ENCODE measurements around the gene SLC16A3.
"Not testable (repeated sequence)": the region's sequence is repeated elsewhere in the genome, so short reads cannot be mapped to it uniquely, and the experiment has no call there.

SLC16A3 gene

DNA sequence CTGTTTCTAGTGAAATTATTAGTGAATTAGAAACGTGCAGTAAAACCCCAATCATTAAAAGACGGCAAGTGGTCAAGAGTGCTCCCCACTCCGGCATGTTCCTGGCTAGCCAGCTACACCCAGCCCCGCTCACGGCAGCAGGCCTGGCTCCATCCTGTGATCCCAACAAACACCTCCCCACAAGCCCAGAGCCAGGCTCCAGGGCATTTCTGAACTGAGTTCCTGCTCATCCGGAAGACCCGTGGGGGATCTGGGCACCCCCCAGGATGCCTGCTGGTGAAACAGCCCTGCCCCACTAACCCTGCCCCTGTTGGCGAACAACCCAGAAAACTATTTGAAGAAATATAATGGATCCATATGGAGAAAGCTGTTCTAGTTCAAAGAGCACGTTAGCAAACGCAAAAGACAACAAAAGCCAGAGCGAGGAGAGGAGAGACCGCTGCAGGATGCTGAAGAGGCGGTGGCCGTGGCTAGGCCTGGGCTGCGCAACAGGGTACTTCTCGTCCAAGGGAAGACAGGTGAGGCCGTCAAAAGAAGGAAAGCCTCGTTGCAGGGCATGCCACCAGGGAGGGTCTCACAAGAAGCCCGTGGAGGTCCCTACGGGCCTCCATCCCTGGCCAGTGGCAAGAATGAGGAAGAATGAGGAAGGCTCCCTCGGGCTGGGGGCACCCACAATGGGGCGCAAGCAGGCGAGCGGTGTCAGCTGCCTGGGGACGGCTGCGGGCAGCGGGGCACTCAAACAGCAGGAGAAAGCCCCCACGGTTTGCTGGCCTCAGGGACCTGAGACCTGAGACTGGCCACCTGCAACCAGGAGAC lies 19.2 kb downstream of the SLC16A3 start:
- no peak for DNase-seq

DNA sequence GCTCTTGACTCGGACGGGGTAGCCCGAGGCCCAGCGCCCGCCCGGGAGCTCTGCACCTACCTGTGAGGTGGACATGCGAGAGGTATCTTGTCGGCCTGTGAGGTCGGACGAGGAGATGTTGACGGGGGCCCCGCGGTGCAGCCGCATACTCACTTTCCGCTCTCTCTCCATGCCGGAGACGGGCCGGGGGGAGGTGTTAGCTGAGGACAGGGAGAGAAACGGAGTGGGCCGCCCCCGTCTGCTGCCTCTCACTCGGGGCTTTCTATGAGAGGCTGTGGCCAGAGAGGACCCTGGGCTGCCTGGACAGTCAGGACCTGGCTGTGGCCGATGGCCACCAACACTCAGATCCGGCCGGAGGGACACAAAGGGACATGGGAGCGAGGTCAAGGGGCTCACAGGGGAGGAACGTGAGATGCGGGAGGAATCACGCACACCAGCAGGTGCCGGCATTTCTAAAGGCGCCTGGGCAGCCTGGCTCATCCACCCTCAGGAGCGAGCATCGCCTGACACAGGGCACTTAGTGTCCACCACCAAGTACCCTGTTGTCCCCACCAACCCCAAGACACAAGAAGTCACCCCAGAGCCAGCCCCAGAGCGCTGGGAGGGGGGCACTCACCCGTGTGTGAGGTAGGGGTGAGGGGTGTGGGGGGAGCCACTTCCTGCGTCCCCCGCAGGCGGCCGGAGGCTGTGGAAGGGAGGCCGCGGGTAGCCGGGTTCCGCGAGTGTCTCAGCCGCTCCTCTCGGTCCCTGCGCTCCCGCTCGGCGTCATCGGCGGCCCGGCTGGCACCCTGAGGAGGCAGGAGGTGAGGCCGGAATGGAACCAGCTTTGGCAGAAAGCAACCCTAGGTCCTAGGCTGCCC lies 20.2 kb downstream of the SLC16A3 start:
- no peak for DNase-seq

DNA sequence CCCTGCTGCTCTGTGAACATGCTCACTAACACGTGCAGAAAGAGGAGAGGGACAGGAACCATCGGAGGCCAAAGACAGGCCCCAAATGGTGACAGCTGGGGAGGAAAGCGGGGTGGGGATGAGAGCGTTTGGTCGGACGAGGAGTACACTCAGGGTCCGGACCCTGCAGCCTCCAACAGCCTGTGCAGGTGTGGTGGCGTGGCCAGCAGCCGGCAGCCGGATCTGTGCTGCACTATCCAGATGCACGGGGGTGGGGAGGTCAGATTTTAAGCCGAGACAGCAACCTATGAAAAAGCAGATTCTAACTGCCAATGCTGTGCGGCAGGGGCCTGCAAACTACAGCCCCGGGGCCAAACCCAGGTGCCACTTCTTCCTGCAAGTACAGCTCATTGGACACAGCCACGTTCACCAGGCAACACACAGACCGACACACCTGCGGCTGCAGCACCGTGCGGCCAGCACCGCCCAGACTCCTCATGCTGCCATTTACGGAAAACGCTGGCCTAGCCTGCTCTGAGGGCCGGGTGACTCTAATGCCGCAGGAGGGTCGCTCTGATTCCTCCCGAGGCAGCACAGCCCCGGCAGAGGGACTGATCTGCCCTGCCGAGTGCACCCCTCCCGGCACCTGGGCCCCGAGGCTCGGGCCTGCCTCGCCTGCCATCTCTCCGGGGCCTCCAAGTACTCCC lies 21.2 kb downstream of the SLC16A3 start:
- DNase-seq = no peak

DNA sequence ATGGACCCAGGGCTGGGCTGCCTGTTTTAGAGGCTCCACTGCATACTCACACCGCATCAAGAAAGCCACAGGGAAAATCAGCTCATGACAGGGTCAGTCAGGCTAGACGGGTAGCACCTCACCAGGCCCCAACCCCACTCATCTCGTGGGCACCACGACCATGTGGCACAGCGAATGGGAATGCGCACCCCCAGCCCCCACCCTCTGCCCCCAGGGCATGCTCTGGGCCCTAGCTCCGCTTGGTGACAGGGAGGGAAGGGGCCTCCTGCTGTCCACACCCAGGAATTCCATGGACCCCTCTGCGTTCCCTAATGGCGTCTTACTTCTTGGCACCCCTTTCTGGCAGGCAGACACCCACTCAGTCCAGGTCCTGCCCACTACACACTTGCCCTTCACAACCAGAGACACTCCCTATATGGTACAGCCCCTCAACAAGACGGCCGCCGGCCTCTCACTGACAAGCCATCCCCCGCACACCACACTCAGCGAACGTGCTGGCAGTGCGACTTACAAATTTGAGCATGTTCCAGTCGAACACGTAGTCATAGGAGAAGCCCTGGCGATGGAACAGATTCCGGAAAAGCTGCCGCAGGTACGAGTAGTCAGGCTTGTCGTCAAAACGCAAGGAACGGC lies 22.1 kb downstream of the SLC16A3 start:
- DNase-seq = no peak

DNA sequence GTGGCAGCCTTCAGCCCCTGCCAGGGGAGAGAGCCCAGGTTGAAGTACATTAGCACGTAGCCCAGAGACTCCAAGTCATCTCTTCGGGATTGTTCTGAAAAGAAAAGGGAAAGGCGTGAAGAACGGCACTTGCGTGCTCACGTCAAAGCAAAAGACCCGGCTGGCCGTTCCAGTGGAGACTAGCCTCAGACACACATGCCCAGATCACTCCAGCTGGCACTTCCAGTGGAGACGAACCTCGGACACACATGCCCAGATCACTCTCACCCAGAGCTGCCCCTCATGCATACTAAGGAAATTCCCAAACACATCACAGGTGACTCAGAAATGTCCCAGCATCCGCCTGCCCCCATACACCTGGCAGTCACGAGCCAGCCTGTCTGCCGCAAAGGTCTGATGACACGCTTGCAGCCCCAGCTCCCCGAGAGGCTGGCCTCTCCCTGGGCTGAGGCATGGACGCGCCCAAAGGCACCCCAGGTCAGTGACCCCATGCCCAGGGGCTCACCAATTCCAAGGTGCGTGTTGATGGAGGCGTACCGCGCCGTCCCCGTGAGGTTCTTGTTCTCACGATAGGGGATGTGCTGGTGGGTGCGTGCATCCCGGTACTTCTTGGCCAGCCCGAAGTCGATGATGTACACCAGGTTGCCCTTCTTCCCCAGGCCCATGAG lies 23.8 kb downstream of the SLC16A3 start:
- DNase-seq = no peak

DNA sequence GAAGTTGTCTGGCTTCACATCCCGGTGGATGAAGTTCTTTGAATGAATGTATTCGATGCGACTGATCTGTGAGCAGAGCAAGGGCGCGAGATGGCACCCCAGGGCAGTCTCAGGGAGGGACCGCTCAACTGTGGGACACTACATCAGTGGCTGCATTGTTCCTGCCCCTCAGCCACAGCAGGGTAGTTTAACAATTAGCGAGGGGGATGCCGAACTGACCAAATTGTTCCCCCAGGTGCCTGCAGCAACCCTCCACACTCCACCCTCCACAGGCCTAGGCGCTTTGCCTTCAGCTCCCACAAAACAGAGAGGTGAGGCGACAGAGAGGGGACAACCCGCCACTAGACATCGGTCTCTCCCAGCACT lies 24.3 kb downstream of the SLC16A3 start:
- no peak for DNase-seq

DNA sequence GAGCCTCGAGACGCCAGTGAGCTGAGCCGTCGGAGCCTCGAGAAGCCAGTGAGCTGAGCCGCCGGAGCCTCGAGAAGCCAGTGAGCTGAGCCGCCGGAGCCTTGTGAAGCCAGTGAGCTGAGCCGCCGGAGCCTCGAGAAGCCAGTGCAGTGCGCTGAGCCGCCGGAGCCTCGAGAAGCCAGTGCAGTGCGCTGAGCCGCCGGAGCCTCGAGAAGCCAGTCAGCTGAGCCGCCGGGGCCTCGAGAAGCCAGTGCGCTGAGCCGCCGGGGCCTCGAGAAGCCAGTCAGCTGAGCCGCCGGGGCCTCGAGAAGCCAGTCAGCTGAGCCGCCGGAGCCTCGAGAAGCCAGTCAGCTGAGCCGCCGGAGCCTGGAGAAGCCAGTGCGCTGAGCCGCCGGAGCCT lies 25.3 kb downstream of the SLC16A3 start:
- DNase-seq = not testable (repeated sequence)

DNA sequence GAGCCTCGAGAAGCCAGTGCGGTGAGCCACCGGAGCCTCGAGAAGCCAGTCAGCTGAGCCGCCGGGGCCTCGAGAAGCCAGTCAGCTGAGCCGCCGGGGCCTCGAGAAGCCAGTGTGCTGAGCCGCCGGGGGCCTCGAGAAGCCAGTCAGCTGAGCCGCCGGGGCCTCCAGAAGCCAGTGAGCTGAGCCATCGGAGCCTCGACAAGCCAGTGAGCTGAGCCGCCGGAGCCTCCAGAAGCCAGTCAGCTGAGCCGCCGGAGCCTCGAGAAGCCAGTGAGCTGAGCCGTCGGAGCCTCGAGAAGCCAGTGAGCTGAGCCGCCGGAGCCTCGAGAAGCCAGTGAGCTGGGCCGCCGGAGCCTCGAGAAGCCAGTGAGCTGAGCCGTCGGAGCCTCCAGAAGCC lies 25.9 kb downstream of the SLC16A3 start:
- not testable (repeated sequence) for DNase-seq

DNA sequence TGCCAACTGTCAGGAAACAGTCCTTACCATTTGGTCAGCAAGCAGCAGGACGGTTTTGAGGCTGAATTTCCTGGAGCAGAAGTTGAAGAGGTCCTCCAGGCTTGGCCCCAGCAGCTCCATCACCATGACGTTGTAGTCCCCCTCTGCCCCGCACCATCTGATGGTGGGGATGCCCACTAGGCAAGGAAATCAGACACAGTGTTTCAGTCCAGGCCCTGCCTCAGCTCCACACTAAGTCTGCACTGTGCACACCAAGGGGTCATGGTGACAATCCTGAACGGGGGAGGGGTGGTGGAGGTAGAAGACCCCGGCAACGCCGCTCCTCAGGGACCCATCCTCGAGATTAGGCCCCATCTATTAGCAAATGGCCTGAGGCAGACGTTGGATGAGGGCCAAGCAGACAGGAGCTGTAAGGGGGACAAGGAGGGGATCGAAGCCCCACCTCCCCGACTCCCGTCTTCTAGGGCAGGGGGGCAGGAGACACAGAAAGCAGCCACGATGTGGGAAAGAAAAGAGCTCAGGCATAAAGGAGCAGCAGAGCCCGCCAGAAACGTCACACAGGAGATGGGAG lies 26.6 kb downstream of the SLC16A3 start:
- DNase-seq = no peak

DNA sequence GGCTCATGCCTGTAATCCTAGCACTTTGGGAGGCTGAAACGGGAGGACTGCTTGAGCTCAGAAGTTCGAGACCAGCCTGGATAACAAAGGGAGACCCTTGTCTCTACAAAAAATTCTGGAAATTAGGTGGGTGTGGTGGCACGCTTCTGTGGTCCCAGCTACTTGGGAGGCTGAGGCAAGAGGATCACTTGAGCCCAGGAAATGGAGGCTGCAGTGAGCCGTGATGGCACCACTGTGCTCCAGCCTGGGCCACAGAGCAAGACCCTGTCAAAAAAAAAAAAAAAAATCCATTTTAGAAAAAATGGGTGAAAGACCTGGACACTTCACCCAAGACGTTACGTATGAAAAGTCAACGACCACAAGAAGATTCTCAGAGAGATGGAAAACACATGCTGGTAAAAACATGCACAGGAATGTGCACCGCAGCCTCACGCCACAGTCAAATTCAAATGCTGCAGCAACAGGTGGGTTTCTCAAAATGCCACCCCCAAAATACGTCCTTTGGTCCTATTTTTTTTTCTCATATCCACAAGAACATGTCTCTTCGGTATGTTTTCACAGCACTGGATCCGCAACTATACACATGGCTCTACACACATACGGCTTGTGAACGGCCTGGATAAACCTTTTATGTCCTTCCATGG lies 27.5 kb downstream of the SLC16A3 start:
- no peak for DNase-seq

DNA sequence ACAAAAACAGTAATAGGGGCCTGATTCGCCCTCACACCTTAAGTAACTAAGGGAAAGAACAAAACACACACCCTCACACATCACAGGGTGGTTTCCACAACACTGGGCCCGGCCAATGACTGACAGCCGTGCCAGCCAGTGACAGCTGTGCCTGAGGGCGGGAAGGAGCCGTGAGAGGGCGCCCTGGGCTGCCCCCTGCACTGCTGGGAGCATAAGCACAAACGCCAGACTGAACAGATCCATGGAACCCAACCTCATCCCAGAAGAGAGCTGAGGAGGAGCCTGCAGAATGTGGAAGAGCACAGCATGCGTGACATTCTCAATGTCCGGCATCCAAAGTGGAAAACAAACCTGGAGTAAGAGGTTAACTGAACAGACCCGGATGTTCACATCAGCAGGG lies 28.6 kb downstream of the SLC16A3 start:
- DNase-seq = no peak

DNA sequence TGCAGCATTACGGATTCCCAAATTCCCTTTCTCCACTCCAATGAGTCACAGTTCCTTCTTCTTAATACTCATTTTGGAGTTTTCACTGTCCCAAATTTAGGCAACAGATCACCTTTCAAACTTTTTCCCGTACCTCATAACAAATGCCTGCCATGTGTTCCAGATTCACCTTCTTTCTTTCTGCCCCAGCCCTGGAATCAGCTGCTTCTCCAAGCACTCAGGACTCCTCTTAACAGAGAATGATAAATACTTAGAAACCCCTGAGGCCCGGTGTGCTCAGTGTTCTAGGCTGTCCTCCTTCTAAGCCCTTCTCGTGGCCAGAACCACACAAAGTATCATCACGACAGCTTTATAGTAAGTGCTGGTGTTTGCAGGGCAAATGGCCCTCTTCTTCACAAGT lies 29.7 kb downstream of the SLC16A3 start:
- DNase-seq = no peak

DNA sequence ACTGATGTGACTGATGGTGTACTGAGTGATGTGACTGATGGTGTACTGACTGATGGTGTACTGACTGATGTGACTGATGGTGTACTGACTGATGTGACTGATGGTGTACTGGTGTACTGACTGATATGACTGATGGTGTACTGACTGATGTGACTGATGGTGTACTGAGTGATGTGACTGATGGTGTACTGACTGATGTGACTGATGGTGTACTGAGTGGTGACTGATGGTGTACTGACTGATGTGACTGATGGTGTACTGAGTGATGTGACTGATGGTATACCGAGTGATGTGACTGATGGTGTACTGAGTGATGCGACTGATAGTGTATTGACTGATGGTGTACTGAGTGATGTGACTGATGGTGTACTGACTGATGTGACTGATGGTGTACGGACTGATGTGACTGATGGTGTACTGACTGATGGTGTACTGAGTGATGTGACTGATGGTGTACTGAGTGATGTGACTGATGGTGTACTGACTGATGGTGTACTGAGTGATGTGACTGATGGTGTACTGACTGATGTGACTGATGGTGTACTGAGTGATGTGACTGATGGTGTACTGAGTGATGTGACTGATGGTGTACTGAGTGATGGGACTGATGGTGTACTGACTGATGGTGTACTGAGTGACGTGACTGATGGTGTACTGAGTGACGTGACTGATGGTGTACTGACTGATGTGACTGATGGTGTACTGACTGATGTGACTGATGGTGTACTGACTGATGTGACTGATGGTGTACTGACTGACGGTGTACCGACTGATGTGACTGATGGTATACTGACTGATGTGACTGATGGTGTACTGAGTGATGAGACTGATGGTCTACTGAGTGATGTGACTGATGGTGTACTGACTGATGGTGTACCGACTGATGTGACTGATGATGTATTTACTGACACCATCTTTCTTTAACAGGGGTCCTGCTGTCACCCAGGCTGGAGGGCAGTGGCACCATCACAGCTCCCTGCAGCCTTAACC lies 31.4 kb downstream of the SLC16A3 start:
- DNase-seq = not testable (repeated sequence)

DNA sequence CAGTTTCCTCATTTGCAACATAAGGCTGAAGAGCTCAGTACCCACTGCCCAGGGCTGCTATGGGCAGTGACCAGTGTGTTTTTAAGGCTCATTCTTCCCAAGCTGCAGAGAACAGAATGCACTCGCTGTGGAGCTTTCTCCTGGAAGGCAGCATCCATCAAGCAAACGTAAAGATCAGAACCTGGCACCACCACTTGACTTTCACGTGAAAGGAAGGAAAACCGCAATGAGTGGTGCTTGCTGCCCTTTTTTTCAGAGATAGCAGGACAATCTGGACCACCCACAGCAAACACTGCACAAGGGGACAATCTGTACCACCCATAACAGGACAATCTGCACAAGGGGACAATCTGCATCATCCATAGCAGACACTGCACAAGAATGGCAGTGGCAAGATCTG lies 33.5 kb downstream of the SLC16A3 start:
- DNase-seq = no peak

DNA sequence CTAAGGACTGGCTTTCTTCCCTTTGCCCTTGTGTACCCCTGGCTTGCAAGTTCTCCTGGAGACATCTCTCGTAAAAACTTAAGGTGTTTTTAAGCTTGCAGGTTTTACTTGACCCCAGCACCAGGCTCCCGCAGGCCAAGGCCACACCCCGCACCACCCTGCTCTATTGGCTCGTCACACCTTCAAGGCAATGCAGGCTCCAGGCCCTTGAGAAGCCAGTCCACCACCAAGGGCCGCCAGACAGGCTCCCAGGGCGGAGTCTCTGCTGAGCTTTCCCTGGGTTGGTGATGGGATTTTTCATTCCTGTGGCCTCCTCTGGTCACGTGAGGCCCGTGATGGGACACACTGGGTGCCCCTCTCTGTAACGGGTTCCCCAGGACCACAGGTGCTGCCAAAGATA lies 34.8 kb downstream of the SLC16A3 start:
- no peak for DNase-seq

DNA sequence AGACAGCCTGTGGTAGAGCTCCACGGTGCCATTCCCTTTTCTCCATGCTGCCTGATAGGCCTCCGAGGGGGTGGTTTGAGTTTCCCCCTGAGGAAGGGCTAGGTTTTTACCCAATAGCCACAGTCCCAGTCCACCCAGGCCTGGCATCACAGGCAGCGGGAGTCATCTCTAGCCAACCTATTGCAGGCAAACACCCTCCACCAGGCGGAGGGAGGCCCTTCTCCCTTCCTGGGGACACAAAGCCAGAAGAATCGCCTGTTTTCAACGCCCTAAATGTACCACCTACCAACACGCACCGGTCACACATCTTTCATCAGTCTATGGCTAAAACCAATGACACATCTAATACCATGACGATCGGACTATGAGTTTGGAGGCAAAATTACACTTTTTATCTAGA lies 37.3 kb downstream of the SLC16A3 start:
- no peak for DNase-seq

DNA sequence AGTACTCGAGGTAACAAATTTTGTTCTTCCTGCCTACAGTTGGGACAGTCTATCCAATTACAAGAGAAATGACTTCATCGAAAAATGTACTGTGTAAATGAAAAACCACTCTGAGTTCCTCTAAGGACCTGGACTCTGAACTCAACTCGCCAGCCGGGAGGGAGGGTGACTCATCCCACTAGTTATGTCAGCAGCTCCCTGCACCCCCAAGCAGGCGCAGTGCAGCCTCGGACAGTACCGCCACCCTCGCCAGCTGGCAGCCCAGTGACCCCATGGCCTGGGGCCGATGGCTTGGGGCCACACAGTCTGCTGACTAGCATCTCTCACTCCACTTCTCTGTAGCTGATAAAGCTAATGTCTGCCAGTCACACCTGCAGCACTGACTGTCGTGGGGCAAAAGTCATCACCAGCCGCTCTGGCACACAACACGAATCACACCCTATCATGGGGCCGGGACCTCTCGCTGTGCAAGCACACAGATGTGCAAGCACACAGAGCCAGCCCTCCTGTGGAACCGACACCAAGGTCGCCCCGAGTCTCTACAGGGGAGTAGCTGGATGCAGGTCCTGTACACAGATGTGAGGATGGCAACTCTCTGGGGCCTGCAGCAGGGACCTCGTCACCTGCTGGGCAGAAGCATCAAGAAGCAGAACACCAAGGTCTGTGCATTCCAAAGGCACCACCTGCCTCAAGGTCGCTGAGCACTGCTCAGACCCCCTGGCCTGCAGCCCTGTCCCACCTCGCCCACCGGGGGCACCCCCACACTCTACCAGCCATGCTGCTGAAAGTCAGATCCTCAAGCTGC lies 38.9 kb downstream of the SLC16A3 start:
- DNase-seq = no peak

DNA sequence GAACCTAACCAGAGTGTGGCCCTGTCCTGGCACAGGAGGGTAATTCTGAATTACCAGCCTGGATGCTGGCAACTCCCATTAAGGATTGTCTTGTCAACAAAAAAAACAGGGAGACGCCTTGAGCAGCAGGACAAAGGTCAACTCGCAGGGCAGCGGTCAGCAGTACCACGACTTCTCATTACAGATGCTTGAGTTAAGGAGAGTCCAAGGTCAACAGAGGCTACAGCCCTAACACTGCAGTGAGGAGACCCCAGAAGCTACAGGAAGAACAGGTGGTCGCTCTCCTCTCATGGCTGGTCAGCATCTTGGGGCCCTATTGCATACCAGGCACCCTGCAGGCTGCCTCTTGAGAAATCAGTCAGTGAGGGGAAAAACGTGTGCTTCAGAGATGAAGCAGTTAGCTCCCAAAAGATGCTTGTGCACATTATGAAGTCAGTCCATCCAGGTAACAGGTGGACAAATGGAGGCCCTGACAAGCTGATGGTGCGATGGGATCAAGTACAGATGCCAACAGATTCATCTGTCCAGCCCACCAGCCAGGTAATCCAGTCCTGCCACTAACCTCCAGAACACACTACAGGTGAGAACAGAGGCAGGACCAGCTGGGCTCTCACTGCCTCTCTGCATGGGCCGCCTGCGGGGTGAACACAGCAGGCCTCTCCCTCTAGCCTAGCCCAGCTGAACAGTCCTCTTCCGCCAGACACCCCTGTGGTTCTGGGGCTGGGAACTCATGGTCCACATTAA lies 40.5 kb downstream of the SLC16A3 start:
- no peak for DNase-seq

All from DMS79 (cell line).